ENCODE results near the gene HIPK2. TPM values are rescaled to one million over a fixed set of nuclear protein-coding genes. Genes with fewer than 3 reads are reported as not detected.
A peak's percentile ranks its signal among the peaks of the same experiment; 100 is the strongest.

Gene HIPK2
- 23.5 and 26.4 TPM in 2 replicates for total RNA-seq
- polyA plus RNA-seq (2012), result 19.5 TPM

GRCh38 chr7:139777948-139778841 is at the start of gene HIPK2:
Gene HIPK2 (minus strand): TSS chr7:139777998. CDS start chr7:139777623, 375 bp downstream.
- DNase-seq (ENCODE audit: low read depth), result peak; percentile 89

- DNase-seq (ENCODE audit: low read depth), result no peak
Measured at GRCh38 chr7:139827042-139827441, 49.2 kb upstream of the HIPK2 start.

GRCh38 chr7:139825666-139826290 is 48.0 kb upstream of the HIPK2 start:
- DNase-seq (ENCODE audit: low read depth), result peak; percentile 43

- peak; percentile 24 for DNase-seq (ENCODE audit: low read depth)
Measured at GRCh38 chr7:139823959-139824521, 46.2 kb upstream of the HIPK2 start.

GRCh38 chr7:139822855-139823254 is 45.1 kb upstream of the HIPK2 start:
- no peak for DNase-seq (ENCODE audit: low read depth)

- DNase-seq (ENCODE audit: low read depth), result no peak
Measured at GRCh38 chr7:139821349-139822105, 43.7 kb upstream of the HIPK2 start.

GRCh38 chr7:139820089-139820488 is 42.3 kb upstream of the HIPK2 start:
- no peak for DNase-seq (ENCODE audit: low read depth)

- no peak for DNase-seq (ENCODE audit: low read depth)
Measured at GRCh38 chr7:139817249-139817648, 39.5 kb upstream of the HIPK2 start.

GRCh38 chr7:139813689-139814088 is 35.9 kb upstream of the HIPK2 start:
- DNase-seq (ENCODE audit: low read depth), result no peak

- no peak for DNase-seq (ENCODE audit: low read depth)
Measured at GRCh38 chr7:139813151-139813550, 35.4 kb upstream of the HIPK2 start.

GRCh38 chr7:139811066-139811465 is 33.3 kb upstream of the HIPK2 start:
- DNase-seq (ENCODE audit: low read depth), result peak; percentile 49

- DNase-seq (ENCODE audit: low read depth), result no peak
Measured at GRCh38 chr7:139808846-139809442, 31.1 kb upstream of the HIPK2 start.

- DNase-seq (ENCODE audit: low read depth), result no peak
Measured at GRCh38 chr7:139808427-139808826, 30.6 kb upstream of the HIPK2 start.

GRCh38 chr7:139807009-139807408 is 29.2 kb upstream of the HIPK2 start:
- no peak for DNase-seq (ENCODE audit: low read depth)

GRCh38 chr7:139804571-139804970 is 26.8 kb upstream of the HIPK2 start:
- DNase-seq (ENCODE audit: low read depth), result no peak

- peak; percentile 89 for DNase-seq (ENCODE audit: low read depth)
Measured at GRCh38 chr7:139799586-139799985, 21.8 kb upstream of the HIPK2 start.

GRCh38 chr7:139798892-139799291 is 21.1 kb upstream of the HIPK2 start:
- DNase-seq (ENCODE audit: low read depth), result no peak

- DNase-seq (ENCODE audit: low read depth), result no peak
Measured at GRCh38 chr7:139798221-139798620, 20.4 kb upstream of the HIPK2 start.

- DNase-seq (ENCODE audit: low read depth), result peak; percentile 53
Measured at GRCh38 chr7:139797607-139798006, 19.8 kb upstream of the HIPK2 start.

- DNase-seq (ENCODE audit: low read depth), result peak; percentile 66
Measured at GRCh38 chr7:139791316-139791715, 13.5 kb upstream of the HIPK2 start.

- no peak for DNase-seq (ENCODE audit: low read depth)
Measured at GRCh38 chr7:139784648-139785047, 6.8 kb upstream of the HIPK2 start.
